ENCODE results near the gene COL18A1. TPM values are rescaled to one million over a fixed set of nuclear protein-coding genes. Genes with fewer than 3 reads are reported as not detected.

The COL18A1 gene
- total and polyA plus RNA-seq, 9 of the 15 experiments (the other 6 are each of a cell fraction or from before 2014, with no cell fraction given), result 0.14 to 16.4 (median 2.0) TPM

DNA sequence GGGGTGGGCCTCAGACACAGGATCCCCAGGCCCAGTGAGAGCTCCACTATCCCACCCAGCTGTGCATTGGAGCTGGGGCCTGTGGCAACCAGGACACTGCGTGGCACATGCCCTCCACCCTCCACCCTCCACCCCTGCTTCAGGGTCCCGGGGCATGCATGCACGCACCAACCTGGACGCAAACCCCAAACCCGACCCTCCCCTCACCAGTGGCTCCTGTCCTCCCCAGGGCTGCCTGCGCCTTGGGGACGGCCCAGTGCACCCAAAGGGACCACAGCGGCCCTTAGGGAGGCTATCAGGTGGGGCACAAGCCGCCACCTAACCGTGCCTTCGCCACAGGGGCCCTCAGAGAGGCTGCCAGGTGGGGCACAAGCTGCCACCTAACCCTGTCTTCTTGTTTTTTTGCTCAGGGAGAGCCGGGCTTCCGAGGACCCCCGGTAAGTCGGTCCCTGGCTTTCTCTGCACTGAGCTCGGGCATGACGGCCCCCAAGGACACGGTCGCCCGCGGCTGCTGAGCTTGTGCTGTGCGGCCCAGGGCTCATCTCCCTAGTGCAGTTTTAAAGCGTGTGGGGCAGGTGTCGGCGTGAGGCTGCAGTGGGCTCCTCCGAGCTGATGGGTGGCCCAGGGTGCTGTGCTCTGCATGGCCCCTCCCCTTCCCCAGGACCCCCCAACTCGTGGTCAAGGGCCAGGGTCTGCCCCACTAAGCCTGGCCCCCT lies 89.3 kb downstream of the COL18A1 start:
- 56% methylated on average over 23 of the region's 27 CpGs for WGBS (ENCODE audit: insufficient coverage, low coverage, missing lambda C conversion rate)
- in situ Hi-C loops (cut with MboI) (no loop called here), intact Hi-C loops (cut with micrococcal nuclease) (no loop called here)
- ATAC-seq, result no peak
- Histone ChIP-seq H4K20me1 (replicated peaks; ENCODE audit: control insufficient read depth, insufficient read depth, low read length) (peaks cover 4% of the 10 kb centered on the region; the same call in 1 of the 2 replicates), H3K79me2 (ENCODE audit: control insufficient read depth, insufficient read depth, low read length) (no peaks in the 10 kb centered on the region), H3K9me1 (ENCODE audit: control insufficient read depth, insufficient read depth, low read length) (peaks cover 2% of the 10 kb centered on the region), H3K27ac (ENCODE audit: extremely low read depth, low read depth, low read length) (no peak overlapping the region), H3K4me2 (ENCODE audit: insufficient read depth, low read length) (no peak overlapping the region), H2AFZ (ENCODE audit: low read depth, low read length) (no peak overlapping the region), H3K4me3 (no peak overlapping the region), H3K9ac (ENCODE audit: insufficient read depth in 1 of 2, low read depth in 2 of 2, low read length in 2 of 2) (no peak overlapping the region), H3K27me3 (ENCODE audit: control insufficient read depth in 2 of 2, insufficient read depth in 2 of 2, low read length in 2 of 2) (no peaks in the 10 kb centered on the region), H3K36me3 (ENCODE audit: control insufficient read depth, insufficient read depth, low read length) (0 out of 3 replicates have a peak, but pooled peaks cover 4% of the 10 kb centered on the region), H3K4me1 (replicated peaks in 1 of 2; ENCODE audit: control insufficient read depth in 2 of 2, insufficient read depth in 2 of 2, low read length in 2 of 2) (peaks cover 0 to 44% of the 10 kb centered on the region in 2 experiments; a peak in 2 of 5 replicates), H3K9me3 (replicated peaks; ENCODE audit: control insufficient read depth, insufficient read depth, low read depth, low read length) (no peaks in the 10 kb centered on the region; the same call in 1 of the 2 replicates)
- TF ChIP-seq SMARCC2 (IDR thresholded peaks at IDR 0.05; ENCODE audit: low read depth) (no peak), POLR2G (IDR thresholded peaks at IDR 0.05; ENCODE audit: low read depth, low read length) (peak; percentile 12; the same call in 1 of the 2 replicates)
- no peak for FAIRE-seq
- ChIA-PET CTCF (ENCODE audit: low intra/inter-chr PET ratio) (interaction anchor here (0.6 kb wide), 1 partner anchor 90 kb away, joined by 3 read pairs; no protein-coding TSS in a partner anchor), POLR2A (no interaction called here)
- DNase-seq (ENCODE audit: extremely low read depth in 1 of 4, low spot score in 3 of 4), result no peak
- BruUV-seq (replicated peaks), result no TSS peak
